GM12878 (cell line): ENCODE results near the gene SMYD5. TPM values are rescaled to one million over a fixed set of nuclear protein-coding genes. Genes with fewer than 3 reads are reported as not detected.

ENCODE experiments used
- ATAC-seq: fragments of 200-7000 bp; cut with Tn5 transposase; 3 replicates; pipeline ENCODE4 v1.9.1; 2020; ENCODE audit warnings: mild to moderate bottlenecking, moderate library complexity
- BruUV-seq: library from RNA; stranded (reverse); fragments of 400-500 nt; replicated peaks from 2 replicates; lab custom pipeline; 2021; lab: Mats Ljungman, UMichigan
- CTCF ChIA-PET: fragments of 300-600 bp; sonication (Branson Sonifier 250); formaldehyde crosslinking; extraction: SDS; loops from one replicate; lab custom pipeline; 2021; ENCODE audit warnings: inconsistent platforms; lab: Yijun Ruan, JAX
- POLR2A ChIA-PET: fragments of 350-600 bp; formaldehyde crosslinking; extraction: SDS; loops from one replicate; lab custom pipeline; 2021; ENCODE audit warnings: inconsistent platforms; lab: Charles Lee
- RAD21 ChIA-PET: fragments of 300-600 bp; sonication (Branson Sonifier 250); formaldehyde crosslinking; loops from one replicate; lab custom pipeline; 2023; ENCODE audit warnings: antibody characterized with exemption; ENCODE audit not compliant: unreplicated experiment; lab: Charles Lee
- SMC1A ChIA-PET: fragments of 300-600 bp; sonication (Branson Sonifier 250); formaldehyde crosslinking; loops from one replicate; lab custom pipeline; 2023; ENCODE audit not compliant: unreplicated experiment, uncharacterized antibody; lab: Charles Lee
- DNase-seq: peaks from one replicate; pipeline ENCODE4 v3.0.0-alpha.2; 2011; ENCODE audit warnings: low read depth, low spot score
- FAIRE-seq: peaks from 3 replicates; lab custom pipeline; 2011; peaks lifted over from hg19 to GRCh38; lab: Jason Lieb, UNC
- H2AFZ ChIP-seq: 2 replicates; pipeline ENCODE4 v1.6.0; 2011; ENCODE audit warnings: low read depth, low read length, control low read depth; ENCODE audit not compliant: control insufficient read depth
- H3K27ac ChIP-seq: 2 replicates; pipeline ENCODE4 v1.5.1; 2011; ENCODE audit warnings: control low read depth; ENCODE audit not compliant: control insufficient read depth, insufficient read depth
- H3K27me3 ChIP-seq, 2 experiments: replicated peaks in 1 of 2; 2 replicates each; pipeline versions ENCODE4 v1.6.0 to v1.6.1; 2011; ENCODE audit warnings: low read length in 1 of 2; ENCODE audit not compliant: control insufficient read depth in 2 of 2, insufficient read depth in 2 of 2
- H3K36me3 ChIP-seq, 2 experiments: 2 replicates each; pipeline ENCODE4 v1.5.1; 2011; ENCODE audit warnings: low read length in 1 of 2; ENCODE audit not compliant: control insufficient read depth in 2 of 2, insufficient read depth in 2 of 2
- H3K4me1 ChIP-seq: 2 replicates; pipeline ENCODE4 v1.6.1; 2011; ENCODE audit warnings: mild to moderate bottlenecking, low read length, moderate library complexity, mixed read lengths; ENCODE audit not compliant: control insufficient read depth, insufficient read depth
- H3K4me2 ChIP-seq: 2 replicates; pipeline ENCODE4 v1.6.0; 2011; ENCODE audit warnings: control low read depth; ENCODE audit not compliant: control insufficient read depth, insufficient read depth
- H3K4me3 ChIP-seq: fragments of 200-600 bp; sonication (generic); 2 replicates; pipeline ENCODE4 v1.5.1; 2016
- H3K79me2 ChIP-seq: 2 replicates; pipeline ENCODE4 v1.6.0; 2011; ENCODE audit warnings: low read length; ENCODE audit not compliant: control insufficient read depth, insufficient read depth
- H3K9ac ChIP-seq: 2 replicates; pipeline ENCODE4 v1.8.0; 2011; ENCODE audit warnings: low read length, control low read depth, mixed read lengths; ENCODE audit not compliant: control insufficient read depth, insufficient read depth
- H3K9me3 ChIP-seq: replicated peaks from 3 replicates; pipeline ENCODE4 v1.5.1; 2011; ENCODE audit warnings: mild to moderate bottlenecking, low read length; ENCODE audit not compliant: control insufficient read depth, insufficient read depth
- H4K20me1 ChIP-seq: 2 replicates; pipeline ENCODE4 v1.6.0; 2011; ENCODE audit not compliant: control insufficient read depth, insufficient read depth
- CHD1 ChIP-seq: IDR thresholded peaks from 2 replicates; pipeline ENCODE4 v1.6.1; 2012; ENCODE audit warnings: low read depth, low read length, improper control_type of control experiment
- EGR1 ChIP-seq, 2 experiments: IDR thresholded peaks; 1 replicate in 1 of 2; 2 replicates in 1 of 2; pipeline ENCODE4 v1.6.1; 2011 to 2012; ENCODE audit warnings: low read depth in 2 of 2, low read length in 2 of 2, borderline replicate concordance in 1 of 2, mild to moderate bottlenecking in 1 of 2, moderate library complexity in 1 of 2
- GATAD2B ChIP-seq: fragments of 450-650 bp; conservative IDR thresholded peaks from 2 replicates; pipeline ENCODE4 v1.6.1; 2017; ENCODE audit warnings: low read depth, mild to moderate bottlenecking, moderate library complexity
- IKZF1 ChIP-seq: fragments of 450-650 bp; conservative IDR thresholded peaks from 2 replicates; pipeline ENCODE4 v1.6.1; 2017; ENCODE audit warnings: antibody characterized with exemption, mild to moderate bottlenecking
- SP1 ChIP-seq: IDR thresholded peaks from one replicate; pipeline ENCODE4 v1.6.1; 2011; ENCODE audit warnings: low read depth, low read length
- SUZ12 ChIP-seq: fragments of 200-600 bp; sonication (generic); IDR thresholded peaks from one replicate; pipeline ENCODE4 v1.6.1; 2018; ENCODE audit warnings: antibody characterized with exemption, mild to moderate bottlenecking; ENCODE audit not compliant: unreplicated experiment
- YBX1 ChIP-seq: fragments of 450-650 bp; IDR thresholded peaks from 2 replicates; pipeline ENCODE4 v1.6.1; 2016; ENCODE audit warnings: antibody characterized with exemption
- ZBTB33 ChIP-seq: fragments of 450-650 bp; IDR thresholded peaks from 2 replicates; pipeline ENCODE4 v1.6.1; 2017; ENCODE audit warnings: mild to moderate bottlenecking
- ZSCAN29 ChIP-seq: fragments of 450-650 bp; IDR thresholded peaks from 2 replicates; pipeline ENCODE4 v1.6.1; 2017; ENCODE audit warnings: mild to moderate bottlenecking, moderate library complexity
- WGBS: methylation state at CpG from one replicate; pipeline ENCODE4 v1.1.6; 2016; ENCODE audit warnings: low lambda C conversion rate; ENCODE audit not compliant: insufficient replicate concordance, insufficient coverage; ENCODE audit errors: missing lambda C conversion rate; 5-methylcytosine and 5-hydroxymethylcytosine counted together
- in situ Hi-C: fragments of 300-500 bp; cut with MboI; formaldehyde crosslinking; loops from 9 replicates; pipeline ENCODE4 v1.14.3; 2018; ENCODE audit warnings: mixed read lengths
- intact Hi-C: fragments of 100-400 bp; cut with micrococcal nuclease; formaldehyde crosslinking; loops from one replicate; pipeline ENCODE4 v1.14.2; 2022; ENCODE audit not compliant: unreplicated experiment
- polyA plus RNA-seq, 11 experiments: library from polyadenylated mRNA; depleted of rRNA in 4 of 11; unstranded in 6 of 11; stranded (reverse) in 5 of 11; fragments of >200 nt; fragmentation: Nextera tagmentation in 4 of 11; fragmentation: Illumina TruSeq in 1 of 11; extraction: Ambion mirVana in 4 of 11; extraction: Trizol in 1 of 11; gene quantifications; 1 replicate in 1 of 11; 2 replicates in 10 of 11; pipeline versions ENCODE4 v1.2.1 to v1.2.3, GENCODE V29; 2011 to 2016; ENCODE audit warnings: inconsistent platforms in 2 of 11, missing spikeins in 2 of 11, low read depth in 1 of 11
- total RNA-seq, 4 experiments: library from RNA; depleted of rRNA in 3 of 4; stranded (reverse); fragments of >200 nt in 3 of 4; fragmentation: Illumina TruSeq in 1 of 4; extraction: Trizol in 1 of 4; gene quantifications; 2 replicates each; pipeline versions ENCODE4 v1.2.1 to v1.2.3, GENCODE V29; 2013 to 2021
- TF ChIP-seq, protein P1 (sequence below): IDR thresholded peaks from 2 replicates; pipeline ENCODE4 v1.6.1; 2012; ENCODE audit warnings: low read depth, low read length, improper control_type of control experiment

The SMYD5 gene
- total and polyA plus RNA-seq, 10 of the 15 experiments (the other 5 are each of a cell fraction or from before 2014, with no cell fraction given) = 6.1 to 35.3 (median 26.4) TPM

DNA sequence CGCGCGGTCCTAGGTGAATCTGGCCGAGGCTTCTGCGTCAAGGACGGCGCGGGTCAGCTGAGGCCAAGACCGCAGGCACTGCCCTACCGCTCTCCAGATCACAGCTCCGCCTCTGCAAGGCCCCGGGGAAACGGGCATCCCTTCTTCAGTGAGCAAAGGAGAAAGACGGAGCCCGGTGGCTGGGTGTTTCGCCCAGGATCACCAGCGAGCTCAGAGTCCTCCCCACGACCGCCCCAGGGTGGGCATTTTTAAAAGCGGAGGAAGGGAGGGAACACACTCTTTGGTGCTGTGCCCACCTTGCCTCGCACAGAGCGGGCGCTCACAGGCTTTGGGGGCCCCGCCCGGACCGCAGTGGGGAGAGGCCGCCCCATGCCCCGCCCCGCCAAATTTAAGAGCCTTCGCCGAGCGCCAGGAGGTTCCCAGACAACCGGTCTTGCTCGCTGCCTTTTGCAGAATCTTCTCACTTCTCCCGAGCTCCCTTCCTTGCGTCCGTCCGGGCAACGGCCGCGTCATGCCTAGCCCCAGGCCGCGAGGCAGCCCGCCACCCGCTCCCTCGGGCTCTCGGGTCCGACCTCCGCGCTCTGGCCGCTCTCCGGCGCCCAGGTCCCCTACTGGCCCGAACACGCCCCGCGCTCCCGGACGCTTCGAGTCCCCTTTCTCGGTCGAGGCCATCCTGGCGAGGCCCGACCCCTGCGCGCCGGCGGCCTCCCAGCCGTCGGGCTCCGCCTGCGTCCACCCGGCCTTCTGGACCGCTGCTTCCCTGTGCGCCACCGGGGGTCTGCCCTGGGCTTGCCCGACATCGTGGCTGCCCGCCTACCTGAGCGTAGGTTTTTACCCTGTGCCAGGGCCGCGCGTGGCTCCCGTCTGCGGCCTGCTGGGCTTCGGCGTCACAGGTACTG, 11.6 kb upstream of the SMYD5 start, which contains the start of gene NOTO:
NOTO (plus strand) TSS at position 419 of the 899 bp plus-strand sequence; CDS start at position 512, 93 bp downstream.
- WGBS = 18% methylated on average over 70 of the region's 87 CpGs
- Histone ChIP-seq H3K79me2 (no peaks in the 10 kb centered on the region), H3K36me3 (no peaks in the 10 kb centered on the region; a peak in 1 of 4 replicates), H4K20me1 (no peaks in the 10 kb centered on the region), H3K27me3 (peaks cover 0 to 3% of the 10 kb centered on the region in 2 experiments; a peak in 2 of 4 replicates), H3K9me3 (no peaks in the 10 kb centered on the region), H3K27ac (no peak within 1 kb of the TSS), H3K9ac (no peak within 1 kb of the TSS), H3K4me2 (no peak within 1 kb of the TSS), H3K4me1 (no peaks in the 10 kb centered on the region), H3K4me3 (no peak within 1 kb of the TSS), H2AFZ (no peak within 1 kb of the TSS)
- intact Hi-C loops = no loop called here
- TF ChIP-seq, protein P1, sequence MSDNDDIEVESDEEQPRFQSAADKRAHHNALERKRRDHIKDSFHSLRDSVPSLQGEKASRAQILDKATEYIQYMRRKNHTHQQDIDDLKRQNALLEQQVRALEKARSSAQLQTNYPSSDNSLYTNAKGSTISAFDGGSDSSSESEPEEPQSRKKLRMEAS = no peak
- TF ChIP-seq SUZ12 = peak; percentile 69
- ChIA-PET POLR2A (interaction anchor here (0.6 kb wide), 1 partner anchor 149 kb away, joined by 5 read pairs; no protein-coding TSS in a partner anchor), CTCF (interaction anchor here (0.9 to 3.3 kb wide), 2 partner anchors 8 to 10 kb away, joined by 3 to 12 read pairs; partner anchors contain the start of gene SMYD5), SMC1A (no interaction called here), RAD21 (interaction anchor here (1.2 kb wide), 1 partner anchor 10 kb away, joined by 4 read pairs; no protein-coding TSS in a partner anchor)
- DNase-seq = no peak
- in situ Hi-C loops = no loop called here
- no TSS peak for BruUV-seq
- ATAC-seq = no peak
- FAIRE-seq = no peak

GRCh38 chr2:73203055-73203681, 10.9 kb upstream of the SMYD5 start:
- no peak for ATAC-seq
- POLR2A ChIA-PET = no interaction called here
- FAIRE-seq = no peak

More at GRCh38 chr2:73203055-73203681, 10.9 kb upstream of the SMYD5 start:
- Histone ChIP-seq H4K20me1 (no peaks in the 10 kb centered on the region), H3K36me3 (no peaks in the 10 kb centered on the region; a peak in 1 of 4 replicates), H3K9me3 (no peaks in the 10 kb centered on the region), H3K4me1 (no peaks in the 10 kb centered on the region), H3K9ac (no peak overlapping the region), H3K27ac (no peak overlapping the region), H3K4me3 (no peak overlapping the region), H3K27me3 (peaks cover 0 to 3% of the 10 kb centered on the region in 2 experiments; a peak in 2 of 4 replicates), H2AFZ (no peak overlapping the region), H3K4me2 (no peak overlapping the region), H3K79me2 (no peaks in the 10 kb centered on the region)
- SMC1A ChIA-PET = no interaction called here
- DNase-seq = no peak
- in situ Hi-C loops = no loop called here
- TF ChIP-seq ZBTB33 (no peak), GATAD2B (no peak), IKZF1 (no peak), SP1 (no peak), ZSCAN29 (no peak), EGR1 (IDR thresholded peaks at IDR 0.05; ENCODE audit: borderline replicate concordance in 1 of 2, low read depth in 2 of 2, low read length in 2 of 2) (no peak), CHD1 (no peak), YBX1 (no peak)
- intact Hi-C loops = no loop called here
- 19% methylated on average over 36 of the region's 44 CpGs for WGBS
- no TSS peak for BruUV-seq
- CTCF ChIA-PET = no interaction called here
- RAD21 ChIA-PET = interaction anchor here (1.2 kb wide), 1 partner anchor 10 kb away, joined by 4 read pairs; no protein-coding TSS in a partner anchor
